Fibroblast of skin of scalp (primary cell): Measurements from ENCODE around the gene MOSMO. TPM values are rescaled to one million over a fixed set of nuclear protein-coding genes. Genes with fewer than 3 reads are reported as not detected.
"Not testable (repeated sequence)": the region's sequence is repeated elsewhere in the genome, so short reads cannot be mapped to it uniquely, and the experiment has no call there.

Source experiments
- DNase-seq: peaks from one replicate; pipeline ENCODE4 v3.0.0-alpha.2; 2013
- polyA plus RNA-seq, 2 experiments: library from polyadenylated mRNA; unstranded; fragments of 120-200 nt; gene quantifications; one replicate each; pipeline ENCODE4 v1.2.1, GENCODE V29; 2013; ENCODE audit not compliant: insufficient read length in 2 of 2

MOSMO gene
- 8.9 TPM for polyA plus RNA-seq (2013, experiment 1 of 2; ENCODE audit: insufficient read length)
- 9.5 TPM for polyA plus RNA-seq (2013, experiment 2 of 2; ENCODE audit: insufficient read length)

GRCh38 chr16:22007509-22008214, at the start of gene MOSMO:
TSS of gene MOSMO (plus strand) at chr16:22008111. CDS start at chr16:22008302, 191 bp downstream.
- peak; percentile 61 for DNase-seq

GRCh38 chr16:21959050-21959449, 48.9 kb upstream of the MOSMO start:
- no peak for DNase-seq

- no peak for DNase-seq
Observed at GRCh38 chr16:21962475-21962874, 45.4 kb upstream of the MOSMO start.

- DNase-seq: no peak
Observed at GRCh38 chr16:21963887-21964286, 44.0 kb upstream of the MOSMO start.

- no peak for DNase-seq
Observed at GRCh38 chr16:21964353-21964752, 43.6 kb upstream of the MOSMO start.

GRCh38 chr16:21971856-21972255, 36.1 kb upstream of the MOSMO start:
- no peak for DNase-seq

- DNase-seq: no peak
Observed at GRCh38 chr16:21973945-21974344, 34.0 kb upstream of the MOSMO start.

- no peak for DNase-seq
Observed at GRCh38 chr16:21980032-21980431, 27.9 kb upstream of the MOSMO start.

GRCh38 chr16:21982108-21982507, 25.8 kb upstream of the MOSMO start:
- DNase-seq: no peak

- no peak for DNase-seq
Observed at GRCh38 chr16:21984062-21984461, 23.8 kb upstream of the MOSMO start.

GRCh38 chr16:21985524-21985923, 22.4 kb upstream of the MOSMO start:
- DNase-seq: no peak

- DNase-seq: no peak
Observed at GRCh38 chr16:21986692-21987246, 21.1 kb upstream of the MOSMO start.

GRCh38 chr16:21987498-21987897, 20.4 kb upstream of the MOSMO start:
- DNase-seq: no peak

GRCh38 chr16:21989133-21989532, 18.8 kb upstream of the MOSMO start:
- DNase-seq: peak; percentile 55

GRCh38 chr16:21989751-21990150, 18.2 kb upstream of the MOSMO start:
- DNase-seq: no peak

GRCh38 chr16:21990381-21990944, 17.4 kb upstream of the MOSMO start:
- no peak for DNase-seq

- DNase-seq: no peak
Observed at GRCh38 chr16:21991621-21992020, 16.3 kb upstream of the MOSMO start.

- DNase-seq: no peak
Observed at GRCh38 chr16:21994856-21995465, 12.9 kb upstream of the MOSMO start.

GRCh38 chr16:21996923-21997696, 10.8 kb upstream of the MOSMO start:
- DNase-seq: no peak

GRCh38 chr16:21997697-21998480, 10.0 kb upstream of the MOSMO start:
- DNase-seq: no peak

GRCh38 chr16:22001591-22001990, 6.3 kb upstream of the MOSMO start:
- peak; percentile 38 for DNase-seq

- not testable (repeated sequence) for DNase-seq
Observed at GRCh38 chr16:22002047-22002446, 5.9 kb upstream of the MOSMO start.
